Measurements from ENCODE around the gene CLPSL1. TPM values are rescaled to one million over a fixed set of nuclear protein-coding genes. Genes with fewer than 3 reads are reported as not detected.

The CLPSL1 gene
- polyA plus RNA-seq, 1 experiment: not detected

- DNase-seq (ENCODE audit: low read depth): no peak
- H3K4me3 ChIP-seq (ENCODE audit: low read depth, low read length): no peak overlapping the region
- TF ChIP-seq CTCF (IDR thresholded peaks at IDR 0.05; ENCODE audit: insufficient read depth, low read depth, low read length): no peak
- CTCF ChIA-PET: no interaction called here
- H3K27me3 ChIP-seq (ENCODE audit: control insufficient read depth, insufficient read depth, low read length): peaks cover 8% of the 10 kb centered on the region
- H3K36me3 ChIP-seq (ENCODE audit: control insufficient read depth, insufficient read depth, low read length): no peaks in the 10 kb centered on the region
- POLR2A ChIA-PET: interaction anchor here (0.6 kb wide), 1 partner anchor 700 kb away, joined by 5 read pairs; no protein-coding TSS in a partner anchor
Observed at GRCh38 chr6:35795453-35796071, 14.7 kb downstream of the CLPSL1 start.

GRCh38 chr6:35796236-35796635 lies 15.4 kb downstream of the CLPSL1 start:
- Histone ChIP-seq H3K36me3 (ENCODE audit: control insufficient read depth, insufficient read depth, low read length) (no peaks in the 10 kb centered on the region), H3K27me3 (ENCODE audit: control insufficient read depth, insufficient read depth, low read length) (peaks cover 8% of the 10 kb centered on the region), H3K4me3 (ENCODE audit: low read depth, low read length) (no peak overlapping the region)
- ChIA-PET CTCF (interaction anchor here (0.5 to 1.9 kb wide), 3 partner anchors 9 to 276 kb away, joined by 3 to 10 read pairs (median 3); no protein-coding TSS in a partner anchor), POLR2A (interaction anchor here (0.6 kb wide), 1 partner anchor 699 kb away, joined by 5 read pairs; no protein-coding TSS in a partner anchor)
- no peak for TF ChIP-seq CTCF (IDR thresholded peaks at IDR 0.05; ENCODE audit: insufficient read depth, low read depth, low read length)
- DNase-seq (ENCODE audit: low read depth): no peak

GRCh38 chr6:35797837-35798526 lies 17.2 kb downstream of the CLPSL1 start:
- peaks cover 7% of the 10 kb centered on the region for H3K27me3 ChIP-seq (ENCODE audit: control insufficient read depth, insufficient read depth, low read length)
- H3K36me3 ChIP-seq (ENCODE audit: control insufficient read depth, insufficient read depth, low read length): no peaks in the 10 kb centered on the region
- TF ChIP-seq CTCF (IDR thresholded peaks at IDR 0.05; ENCODE audit: insufficient read depth, low read depth, low read length): no peak
- CTCF ChIA-PET: interaction anchor here (0.8 to 1.9 kb wide), 3 partner anchors 10 to 16 kb away, joined by 3 to 10 read pairs (median 5); no protein-coding TSS in a partner anchor
- no peak for DNase-seq (ENCODE audit: low read depth)
- POLR2A ChIA-PET: no interaction called here
- H3K4me3 ChIP-seq (ENCODE audit: low read depth, low read length): no peak overlapping the region

GRCh38 chr6:35798706-35799105 lies 17.9 kb downstream of the CLPSL1 start:
- ChIA-PET POLR2A (no interaction called here), CTCF (interaction anchor here (0.8 to 1.2 kb wide), 2 partner anchors 11 to 17 kb away, joined by 3 to 5 read pairs; no protein-coding TSS in a partner anchor)
- H3K27me3 ChIP-seq (ENCODE audit: control insufficient read depth, insufficient read depth, low read length): peaks cover 4% of the 10 kb centered on the region
- no peaks in the 10 kb centered on the region for H3K36me3 ChIP-seq (ENCODE audit: control insufficient read depth, insufficient read depth, low read length)
- no peak for DNase-seq (ENCODE audit: low read depth)
- H3K4me3 ChIP-seq (ENCODE audit: low read depth, low read length): no peak overlapping the region
- TF ChIP-seq CTCF (IDR thresholded peaks at IDR 0.05; ENCODE audit: insufficient read depth, low read depth, low read length): no peak

GRCh38 chr6:35801148-35801547 lies 20.3 kb downstream of the CLPSL1 start:
- CTCF ChIA-PET: no interaction called here
- Histone ChIP-seq H3K27me3 (ENCODE audit: control insufficient read depth, insufficient read depth, low read length) (peaks cover 1% of the 10 kb centered on the region), H3K36me3 (ENCODE audit: control insufficient read depth, insufficient read depth, low read length) (no peaks in the 10 kb centered on the region), H3K4me3 (ENCODE audit: low read depth, low read length) (no peak overlapping the region)
- DNase-seq (ENCODE audit: low read depth): no peak
- no peak for TF ChIP-seq CTCF (IDR thresholded peaks at IDR 0.05; ENCODE audit: insufficient read depth, low read depth, low read length)
- POLR2A ChIA-PET: no interaction called here

All from BJ (cell line).